Measurements from ENCODE around the gene SMURF2. TPM values are rescaled to one million over a fixed set of nuclear protein-coding genes. Genes with fewer than 3 reads are reported as not detected.
"Not testable (repeated sequence)": the region's sequence is repeated elsewhere in the genome, so short reads cannot be mapped to it uniquely, and the experiment has no call there.

SMURF2 gene
- polyA plus RNA-seq, 1 donor from 2014 or later = 55.2 TPM

- Histone ChIP-seq H3K27me3 (ENCODE audit: insufficient read depth, low read depth, low read length) (no peaks in the 10 kb centered on the region), H3K79me2 (replicated peaks; ENCODE audit: insufficient read depth, low read length) (peaks cover 45% of the 10 kb centered on the region), H3K4me2 (ENCODE audit: low read length) (no peak overlapping the region), H3F3A (ENCODE audit: insufficient read depth, low read length, poor library complexity, severe bottlenecking) (peaks cover 6% of the 10 kb centered on the region), H3K9me3 (ENCODE audit: low read length) (no peaks in the 10 kb centered on the region), H3K36me3 (ENCODE audit: insufficient read depth, low read length) (no peaks in the 10 kb centered on the region), H3K27ac (ENCODE audit: low read length) (no peak overlapping the region), H2AFZ (ENCODE audit: low read depth, low read length) (no peak overlapping the region), H3K9me2 (ENCODE audit: insufficient read depth, low read length) (no peaks in the 10 kb centered on the region), H3K9ac (ENCODE audit: low read length) (no peak overlapping the region), H4K20me1 (ENCODE audit: insufficient read depth) (no peaks in the 10 kb centered on the region), H3K4me3 (ENCODE audit: low read length) (no peak overlapping the region)
- TF ChIP-seq POLR2AphosphoS5 (IDR thresholded peaks at IDR 0.05) (no peak), TAF1 (IDR thresholded peaks at IDR 0.05; ENCODE audit: low read depth) (no peak), MXI1 (conservative IDR thresholded peaks at IDR 0.05; ENCODE audit: poor library complexity, severe bottlenecking) (no peak), SMC3 (conservative IDR thresholded peaks at IDR 0.05; ENCODE audit: poor library complexity) (no peak), RAD21 (conservative IDR thresholded peaks at IDR 0.05) (no peak), REST (IDR thresholded peaks at IDR 0.05; ENCODE audit: borderline replicate concordance) (no peak), CTCF (IDR thresholded peaks at IDR 0.05; ENCODE audit: poor library complexity, severe bottlenecking) (no peak), EZH2 (IDR thresholded peaks at IDR 0.05; ENCODE audit: borderline replicate concordance, insufficient read depth, low read length, poor library complexity, severe bottlenecking) (no peak)
Observed at GRCh38 chr17:64607862-64608565, 54.1 kb downstream of the SMURF2 start.

- H2AFZ ChIP-seq (ENCODE audit: low read depth, low read length); H3K27me3 ChIP-seq (ENCODE audit: insufficient read depth, low read depth, low read length); H3K9me3 ChIP-seq (ENCODE audit: low read length); H3K9me2 ChIP-seq (ENCODE audit: insufficient read depth, low read length); H3K9ac ChIP-seq (ENCODE audit: low read length); H3K36me3 ChIP-seq (ENCODE audit: insufficient read depth, low read length); H3F3A ChIP-seq (ENCODE audit: insufficient read depth, low read length, poor library complexity, severe bottlenecking); H3K27ac ChIP-seq (ENCODE audit: low read length); H3K4me2 ChIP-seq (ENCODE audit: low read length); H4K20me1 ChIP-seq (ENCODE audit: insufficient read depth); H3K4me3 ChIP-seq (ENCODE audit: low read length): not testable (repeated sequence)
- peaks cover 35% of the 10 kb centered on the region for H3K79me2 ChIP-seq (replicated peaks; ENCODE audit: insufficient read depth, low read length)
Observed at GRCh38 chr17:64604532-64604931, 57.6 kb downstream of the SMURF2 start.

GRCh38 chr17:64603987-64604386, 58.1 kb downstream of the SMURF2 start:
- no peaks in the 10 kb centered on the region for H3K27me3 ChIP-seq (ENCODE audit: insufficient read depth, low read depth, low read length)
- H3K9me2 ChIP-seq (ENCODE audit: insufficient read depth, low read length) = no peaks in the 10 kb centered on the region
- H4K20me1 ChIP-seq (ENCODE audit: insufficient read depth) = no peaks in the 10 kb centered on the region
- no peak overlapping the region for H3K9ac ChIP-seq (ENCODE audit: low read length)
- H3K9me3 ChIP-seq (ENCODE audit: low read length) = no peaks in the 10 kb centered on the region
- no peaks in the 10 kb centered on the region for H3F3A ChIP-seq (ENCODE audit: insufficient read depth, low read length, poor library complexity, severe bottlenecking)
- no peak overlapping the region for H3K27ac ChIP-seq (ENCODE audit: low read length)
- TF ChIP-seq MXI1 (conservative IDR thresholded peaks at IDR 0.05; ENCODE audit: poor library complexity, severe bottlenecking) (no peak), POLR2AphosphoS5 (IDR thresholded peaks at IDR 0.05) (no peak), EZH2 (IDR thresholded peaks at IDR 0.05; ENCODE audit: borderline replicate concordance, insufficient read depth, low read length, poor library complexity, severe bottlenecking) (no peak), CTCF (IDR thresholded peaks at IDR 0.05; ENCODE audit: poor library complexity, severe bottlenecking) (no peak), REST (IDR thresholded peaks at IDR 0.05; ENCODE audit: borderline replicate concordance) (no peak), TAF1 (IDR thresholded peaks at IDR 0.05; ENCODE audit: low read depth) (no peak), EP300 (conservative IDR thresholded peaks at IDR 0.05; ENCODE audit: poor library complexity, severe bottlenecking) (no peak), SMC3 (conservative IDR thresholded peaks at IDR 0.05; ENCODE audit: poor library complexity) (no peak), RAD21 (conservative IDR thresholded peaks at IDR 0.05) (no peak)
- peaks cover 34% of the 10 kb centered on the region for H3K79me2 ChIP-seq (replicated peaks; ENCODE audit: insufficient read depth, low read length)
- no peaks in the 10 kb centered on the region for H3K36me3 ChIP-seq (ENCODE audit: insufficient read depth, low read length)
- H3K4me2 ChIP-seq (ENCODE audit: low read length) = no peak overlapping the region
- no peak overlapping the region for H2AFZ ChIP-seq (ENCODE audit: low read depth, low read length)
- H3K4me3 ChIP-seq (ENCODE audit: low read length) = no peak overlapping the region

Data from neural cell (in vitro differentiated cells).